GM19099 (cell line): ENCODE measurements around the gene CCL13.

Experiments used
- POLR2A ChIP-seq: IDR thresholded peaks from 3 replicates; pipeline ENCODE4 v1.6.1; 2011; ENCODE audit warnings: low read depth; ENCODE audit not compliant: insufficient read length; ENCODE audit errors: extremely low read depth

Gene CCL13

GRCh38 chr17:34354637-34355036 is 1.6 kb upstream of the CCL13 start:
- no peak for TF ChIP-seq POLR2A

- no peak for TF ChIP-seq POLR2A
Observed at GRCh38 chr17:34357398-34357797, 1.1 kb downstream of the CCL13 start.

DNA sequence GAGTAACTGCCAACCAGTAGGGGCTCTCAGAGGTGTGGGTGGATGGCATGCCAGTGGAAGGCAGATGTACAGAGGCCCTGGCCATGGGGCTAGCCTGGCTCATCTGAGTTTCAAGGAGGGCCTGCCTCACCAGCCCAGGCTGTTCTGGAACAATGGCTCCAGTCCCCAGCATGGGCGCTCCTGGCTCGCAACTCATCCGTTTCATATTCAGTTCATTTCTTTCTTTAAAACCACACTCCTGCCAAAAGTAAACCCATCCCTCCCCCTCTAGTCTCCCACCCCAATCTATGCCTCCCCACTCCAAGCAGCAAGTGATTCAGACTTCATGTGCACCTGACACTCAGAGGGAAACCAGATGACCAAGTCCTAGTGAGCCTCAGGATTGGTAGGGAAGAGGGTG is 2.4 kb downstream of the CCL13 start:
- no peak for TF ChIP-seq POLR2A

- no peak for TF ChIP-seq POLR2A
Observed at GRCh38 chr17:34360601-34361270, 4.5 kb downstream of the CCL13 start.

GRCh38 chr17:34361478-34362061 is 5.3 kb downstream of the CCL13 start:
- no peak for TF ChIP-seq POLR2A

GRCh38 chr17:34363183-34363661 is 6.9 kb downstream of the CCL13 start, which contains the start of gene CCL1:
Gene CCL1, minus strand, starts transcription at chr17:34363233. Its CDS starts 72 bp downstream, at chr17:34363161.
- no peak for TF ChIP-seq POLR2A

DNA sequence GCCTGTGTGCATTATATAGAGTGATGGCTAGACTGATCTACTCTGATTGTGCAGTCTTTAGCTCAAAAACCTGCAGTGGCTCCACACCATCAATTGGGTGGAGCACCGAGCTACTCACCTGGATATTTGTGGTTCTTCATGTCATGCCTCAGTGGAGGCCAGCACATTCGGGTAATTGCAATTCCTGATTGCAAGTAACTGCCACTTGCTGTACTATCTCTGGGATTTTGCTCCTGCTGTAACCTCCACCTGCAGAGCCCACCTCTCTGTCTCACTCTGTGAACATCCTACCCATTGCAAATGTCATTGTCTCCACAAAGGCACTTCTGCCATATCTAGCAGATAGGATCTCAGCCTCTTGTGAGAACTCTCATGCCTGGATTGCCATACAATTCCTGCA is 8.5 kb downstream of the CCL13 start:
- TF ChIP-seq POLR2A: no peak

- no peak for TF ChIP-seq POLR2A
Observed at GRCh38 chr17:34365340-34365739, 9.1 kb downstream of the CCL13 start.

DNA sequence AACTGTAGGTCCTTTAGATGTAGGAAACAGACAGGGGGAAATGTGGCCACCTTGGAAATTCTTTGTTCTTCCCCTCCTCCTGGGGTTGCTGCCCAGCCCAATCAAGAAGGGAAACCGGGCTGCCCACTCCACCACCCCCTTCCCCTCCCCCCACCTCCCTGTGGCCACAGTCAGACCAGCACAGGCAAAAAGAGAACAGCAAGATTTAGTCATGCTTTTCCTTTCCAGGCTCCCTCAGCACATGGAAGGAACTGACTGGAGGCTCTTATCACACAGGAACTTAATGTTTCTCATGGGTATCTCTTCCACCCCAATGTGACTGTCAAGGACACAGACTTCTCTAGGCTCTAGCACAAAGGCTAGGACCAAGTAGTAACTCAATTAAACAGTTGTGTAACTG is 9.7 kb downstream of the CCL13 start:
- no peak for TF ChIP-seq POLR2A

DNA sequence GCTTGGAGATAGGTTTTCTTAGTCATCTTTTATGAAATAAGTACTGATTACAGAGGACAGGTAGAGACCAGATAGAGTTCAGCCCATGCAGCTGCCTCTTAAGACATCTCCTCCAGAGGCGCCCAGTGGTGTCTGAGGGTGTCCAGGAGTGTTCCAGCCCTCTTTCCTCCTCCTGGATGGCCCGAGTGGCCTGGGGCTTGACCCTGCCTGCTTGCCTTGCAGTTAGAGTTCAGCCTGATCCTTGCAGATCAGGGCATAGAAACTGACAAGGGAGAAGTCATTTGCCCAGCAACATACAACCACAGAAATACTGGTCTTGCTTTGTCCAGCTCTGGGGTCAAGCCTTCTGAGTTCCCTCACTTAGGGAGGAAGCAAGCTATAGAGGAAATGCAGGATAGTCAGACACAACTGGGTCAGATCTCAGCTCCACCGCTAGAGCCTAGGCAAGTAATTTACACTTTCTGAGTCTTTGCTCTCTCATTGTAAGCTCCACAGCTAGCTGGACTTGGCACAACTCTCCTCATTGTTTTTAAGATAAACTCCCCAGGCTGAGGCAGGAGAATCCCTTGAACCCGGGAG is 10.3 kb downstream of the CCL13 start:
- no peak for TF ChIP-seq POLR2A

DNA sequence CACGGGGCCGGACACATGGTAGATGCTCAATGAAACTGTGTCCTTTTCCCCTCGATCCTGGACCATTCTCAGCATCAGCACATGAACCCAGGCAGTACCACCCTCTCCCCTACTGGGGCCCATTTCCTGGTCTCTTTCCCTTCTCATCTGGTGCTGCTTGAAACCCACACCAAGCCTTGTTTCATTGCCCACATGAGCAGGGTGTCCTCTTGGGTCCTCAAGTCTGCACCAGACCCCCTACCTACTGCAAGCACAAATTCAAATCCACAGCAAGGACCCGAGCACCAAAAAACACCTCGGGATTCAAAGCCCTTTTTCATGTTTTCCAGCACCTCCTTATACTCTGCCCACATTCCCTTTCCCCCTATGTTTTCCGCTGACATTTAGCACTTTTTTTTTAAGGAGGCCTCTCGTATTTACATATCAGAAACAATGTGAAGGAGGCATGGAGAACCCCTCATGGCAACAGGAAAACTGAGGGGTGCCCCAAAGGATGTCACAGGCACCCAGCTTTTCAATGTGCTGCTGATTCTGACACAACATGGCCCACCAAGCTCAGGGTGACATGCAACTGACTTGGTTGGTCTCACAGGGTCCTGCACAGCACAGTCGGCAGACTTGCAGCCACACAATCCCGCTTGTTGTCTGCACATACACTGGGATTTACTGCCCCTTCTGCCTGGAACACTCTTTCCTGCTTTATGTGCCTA is 11.4 kb downstream of the CCL13 start:
- TF ChIP-seq POLR2A: no peak

- no peak for TF ChIP-seq POLR2A
Observed at GRCh38 chr17:34368196-34368945, 12.1 kb downstream of the CCL13 start.

DNA sequence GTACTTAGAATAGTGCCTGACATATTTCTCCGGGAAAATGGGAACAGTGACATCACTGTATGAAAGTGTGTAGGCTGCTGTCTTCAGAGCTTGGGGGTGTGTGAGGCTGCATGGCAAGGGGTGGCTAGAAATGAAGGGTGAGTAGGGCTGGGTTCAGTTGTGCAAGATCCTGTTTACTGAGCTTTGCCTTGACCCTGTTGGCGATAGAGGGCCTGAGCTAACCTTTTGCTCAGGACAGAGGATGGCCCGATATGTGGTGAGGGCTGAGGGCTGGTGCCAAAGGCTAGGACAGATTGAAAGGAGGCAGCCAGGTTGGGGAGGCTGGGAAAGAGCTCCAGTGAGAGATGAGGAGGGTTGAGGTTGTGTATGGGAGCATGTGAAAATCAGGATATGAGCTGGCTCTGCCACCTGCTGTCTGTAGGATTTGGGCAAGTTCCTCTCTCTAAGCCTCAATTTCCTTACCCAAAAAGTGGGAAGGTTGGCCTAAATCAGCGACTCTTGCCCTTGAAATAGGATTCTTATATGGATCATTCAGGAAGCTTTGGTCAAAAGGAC is 12.7 kb downstream of the CCL13 start:
- no peak for TF ChIP-seq POLR2A

DNA sequence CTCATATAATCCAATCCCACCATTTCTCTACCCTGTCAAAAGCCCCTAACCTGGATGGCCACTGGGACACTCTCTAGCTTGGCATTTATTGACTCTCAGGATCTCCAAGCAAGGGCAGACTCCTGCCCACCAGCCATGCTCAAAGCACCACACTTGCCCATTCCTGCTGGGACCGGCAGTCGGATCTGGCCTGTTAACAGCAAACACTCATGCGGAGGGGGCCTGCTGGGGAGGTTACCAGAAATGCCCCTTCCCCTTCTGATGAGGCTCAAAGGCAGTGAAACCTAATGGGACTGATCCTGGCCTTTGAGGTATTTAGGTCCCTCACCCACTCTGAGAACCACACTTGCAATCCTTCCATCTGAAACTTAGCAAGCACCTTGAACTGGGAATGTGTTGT is 13.3 kb downstream of the CCL13 start:
- TF ChIP-seq POLR2A: no peak
